T47D (cell line): ENCODE results near the gene GRPEL2.

Experiments used
- DNase-seq, 2 experiments: peaks; one replicate each; pipeline versions ENCODE4 v3.0.0 to v3.0.0-alpha.2; 2011 to 2012; ENCODE audit warnings: low read depth in 1 of 2, low spot score in 1 of 2
- JUND ChIP-seq: IDR thresholded peaks from 2 replicates; pipeline ENCODE4 v1.6.1; 2012; ENCODE audit warnings: low read depth
- in situ Hi-C: cut with HindIII; loops from 2 replicates; pipeline ENCODE4 v1.10.0; 2016; ENCODE audit warnings: low sequenced_read_pairs, low pct_unique_long_range_greater_than_20kb

Gene GRPEL2

GRCh38 chr5:149353911-149354310, 8.6 kb downstream of the GRPEL2 start:
- TF ChIP-seq JUND = no peak
- in situ Hi-C loops = no loop called here
- no peak for DNase-seq

- in situ Hi-C loops = no loop called here
- TF ChIP-seq JUND = no peak
- no peak for DNase-seq
Measured at GRCh38 chr5:149355688-149356087, 10.4 kb downstream of the GRPEL2 start.

GRCh38 chr5:149356391-149356790, 11.1 kb downstream of the GRPEL2 start:
- no peak for DNase-seq
- in situ Hi-C loops = no loop called here

GRCh38 chr5:149357370-149358293, 12.3 kb downstream of the GRPEL2 start, which contains the start of gene PCYOX1L:
TSS of gene PCYOX1L (plus strand) at chr5:149358046. CDS start at chr5:149358069, 23 bp downstream.
- no peak for TF ChIP-seq JUND
- DNase-seq = peak; percentile 97 to 99
- in situ Hi-C loops = no loop called here

More at GRCh38 chr5:149356391-149356790, 11.1 kb downstream of the GRPEL2 start:
- no peak for TF ChIP-seq JUND

GRCh38 chr5:149358294-149358651, 13.0 kb downstream of the GRPEL2 start:
- in situ Hi-C loops = no loop called here
- peak in 1 of 2 experiments; percentile 20 for DNase-seq
- TF ChIP-seq JUND = no peak

- no peak for DNase-seq
- in situ Hi-C loops = no loop called here
- TF ChIP-seq JUND = no peak
Measured at GRCh38 chr5:149358868-149359495, 13.7 kb downstream of the GRPEL2 start.

- no peak for TF ChIP-seq JUND
- in situ Hi-C loops = no loop called here
- no peak for DNase-seq
Measured at GRCh38 chr5:149360272-149360671, 15.0 kb downstream of the GRPEL2 start.

GRCh38 chr5:149362541-149362940, 17.2 kb downstream of the GRPEL2 start:
- no peak for TF ChIP-seq JUND
- in situ Hi-C loops = no loop called here
- DNase-seq = no peak

GRCh38 chr5:149363358-149363757, 18.1 kb downstream of the GRPEL2 start:
- DNase-seq = no peak
- no peak for TF ChIP-seq JUND
- in situ Hi-C loops = no loop called here

- in situ Hi-C loops = no loop called here
- TF ChIP-seq JUND = no peak
- no peak for DNase-seq
Measured at GRCh38 chr5:149363936-149364335, 18.6 kb downstream of the GRPEL2 start.

- DNase-seq = no peak
- no peak for TF ChIP-seq JUND
- in situ Hi-C loops = no loop called here
Measured at GRCh38 chr5:149364719-149365118, 19.4 kb downstream of the GRPEL2 start.

GRCh38 chr5:149365418-149365817, 20.1 kb downstream of the GRPEL2 start:
- no peak for TF ChIP-seq JUND
- DNase-seq = no peak
- in situ Hi-C loops = no loop called here

GRCh38 chr5:149366169-149366729, 20.9 kb downstream of the GRPEL2 start:
- no peak for TF ChIP-seq JUND
- in situ Hi-C loops = no loop called here

More at GRCh38 chr5:149366169-149366729, 20.9 kb downstream of the GRPEL2 start:
- DNase-seq = no peak
